K562 (cell line): ENCODE measurements around the gene LENEP. TPM values are rescaled to one million over a fixed set of nuclear protein-coding genes. Genes with fewer than 3 reads are reported as not detected.

ENCODE experiments used
- ARHGAP35 ChIP-seq: fragments of 450-650 bp; IDR thresholded peaks from 2 replicates; pipeline ENCODE4 v1.6.1; 2018; ENCODE audit not compliant: partially characterized antibody
- CHCHD3 ChIP-seq: fragments of 250-450 bp; sonication (Bioruptor Pico); IDR thresholded peaks from 2 replicates; pipeline ENCODE4 v2.1.2; 2022; ENCODE audit warnings: mild to moderate bottlenecking
- CREBBP ChIP-seq: IDR thresholded peaks from one replicate; pipeline ENCODE4 v1.6.1; 2012; ENCODE audit warnings: low read depth, mild to moderate bottlenecking, control low read depth, inconsistent platforms, low read length
- DNMT1 ChIP-seq: fragments of 450-650 bp; IDR thresholded peaks from 2 replicates; pipeline ENCODE4 v1.6.1; 2016; ENCODE audit warnings: antibody characterized with exemption, mild to moderate bottlenecking
- ELF4 ChIP-seq: fragments of 450-650 bp; formaldehyde crosslinking; IDR thresholded peaks from 2 replicates; pipeline ENCODE4 v1.4.0; 2022; ENCODE audit warnings: missing genetic modification characterization
- HMG20A ChIP-seq: fragments of 450-650 bp; formaldehyde crosslinking; conservative IDR thresholded peaks from 2 replicates; pipeline ENCODE4 v1.4.0; 2020; ENCODE audit warnings: mild to moderate bottlenecking, mixed read lengths
- HNRNPH1 ChIP-seq: fragments of 200-400 bp; formaldehyde crosslinking; optimal IDR thresholded peaks from 2 replicates; pipeline ENCODE3; 2017; ENCODE audit warnings: low read depth, mild to moderate bottlenecking, low read length, moderate library complexity
- ILK ChIP-seq: fragments of 450-650 bp; IDR thresholded peaks from 2 replicates; pipeline ENCODE4 v1.6.1; 2016; ENCODE audit warnings: missing genetic modification characterization, low read depth, mild to moderate bottlenecking, missing compliant biosample characterization, moderate library complexity, borderline replicate concordance
- MAFG ChIP-seq: fragments of 450-650 bp; conservative IDR thresholded peaks from 2 replicates; pipeline ENCODE4 v1.6.1; 2016; ENCODE audit warnings: missing genetic modification characterization, missing compliant biosample characterization
- MED1 ChIP-seq: sonication (generic); formaldehyde crosslinking; IDR thresholded peaks from 2 replicates; pipeline ENCODE4 v1.8.1; 2023; ENCODE audit warnings: missing genetic modification reagents, borderline replicate concordance
- MTA1 ChIP-seq: fragments of 450-650 bp; IDR thresholded peaks from 2 replicates; pipeline ENCODE4 v1.6.1; 2017; ENCODE audit warnings: borderline replicate concordance
- NCOA1 ChIP-seq: fragments of 450-650 bp; IDR thresholded peaks from 2 replicates; pipeline ENCODE4 v1.6.1; 2016; ENCODE audit warnings: low read depth
- NONO ChIP-seq, 2 experiments: fragments of 200-400 bp in 1 of 2; fragments of 450-650 bp in 1 of 2; formaldehyde crosslinking in 1 of 2; IDR thresholded peaks; 2 replicates each; pipeline ENCODE4 v1.6.1; 2017; ENCODE audit warnings: low read depth in 2 of 2, mild to moderate bottlenecking in 2 of 2, moderate library complexity in 2 of 2, low read length in 1 of 2
- NR3C1 ChIP-seq: sonication (generic); formaldehyde crosslinking; IDR thresholded peaks from 2 replicates; pipeline ENCODE4 v1.8.1; 2022; ENCODE audit warnings: missing genetic modification reagents
- PCBP2 ChIP-seq: fragments of 200-400 bp; formaldehyde crosslinking; IDR thresholded peaks from 2 replicates; pipeline ENCODE4 v1.6.1; 2018; ENCODE audit warnings: low read length, low read depth, mild to moderate bottlenecking, moderate library complexity; ENCODE audit not compliant: poor library complexity, severe bottlenecking
- RBBP5 ChIP-seq: fragments of 200-600 bp; sonication (generic); IDR thresholded peaks from 2 replicates; pipeline ENCODE4 v1.6.1; 2012; ENCODE audit warnings: borderline replicate concordance, mild to moderate bottlenecking, low read length, control low read depth, inconsistent platforms; ENCODE audit not compliant: insufficient read depth, poor library complexity, severe bottlenecking
- ZBTB1 ChIP-seq: sonication (generic); formaldehyde crosslinking; IDR thresholded peaks from 2 replicates; pipeline ENCODE4 v1.8.1; 2023; ENCODE audit warnings: missing genetic modification reagents, low read depth, mild to moderate bottlenecking, borderline replicate concordance
- ZNF316 ChIP-seq: fragments of 450-650 bp; IDR thresholded peaks from 2 replicates; pipeline ENCODE4 v1.6.1; 2016
- ZNF76 ChIP-seq: fragments of 250-450 bp; sonication (Bioruptor Pico); IDR thresholded peaks from 2 replicates; pipeline ENCODE4 v1.4.0; 2020; ENCODE audit warnings: mild to moderate bottlenecking, moderate library complexity, borderline replicate concordance
- polyA plus RNA-seq, 8 experiments: library from polyadenylated mRNA; depleted of rRNA in 4 of 8; stranded (reverse) in 5 of 8; unstranded in 3 of 8; fragments of >200 nt; fragmentation: Nextera tagmentation in 2 of 8; fragmentation: Illumina TruSeq in 1 of 8; extraction: Ambion mirVana in 2 of 8; extraction: Trizol in 1 of 8; gene quantifications; 2 replicates each; pipeline versions ENCODE4 v1.2.1 to v1.2.3, GENCODE V29; 2011 to 2014; ENCODE audit warnings: inconsistent platforms in 1 of 8, missing spikeins in 1 of 8
- total RNA-seq, 7 experiments: library from RNA; depleted of rRNA in 6 of 7; stranded (reverse); fragments of >200 nt in 6 of 7; fragmentation: Illumina TruSeq in 2 of 7; extraction: Trizol in 2 of 7; gene quantifications; 2 replicates each; pipeline versions ENCODE4 v1.2.1 to v1.2.3, GENCODE V29; 2011 to 2021; ENCODE audit warnings: low replicate concordance in 1 of 7
- TF ChIP-seq, protein P1 (sequence below): fragments of 250-450 bp; sonication (Bioruptor Pico); IDR thresholded peaks from 2 replicates; pipeline ENCODE4 v1.4.0; 2020; ENCODE audit warnings: mild to moderate bottlenecking, moderate library complexity, borderline replicate concordance
- TF ChIP-seq, protein P2 (sequence below): fragments of 450-650 bp; formaldehyde crosslinking; IDR thresholded peaks from 2 replicates; pipeline ENCODE4 v1.4.0; 2022; ENCODE audit warnings: missing genetic modification characterization
- TF ChIP-seq, protein P3 (sequence below): fragments of 250-450 bp; sonication (Bioruptor Pico); IDR thresholded peaks from 2 replicates; pipeline ENCODE4 v1.5.0; 2021

Gene LENEP
- total and polyA plus RNA-seq, 9 of the 15 experiments (the other 6 are each of a cell fraction or from before 2014, with no cell fraction given), result 0.23 to 0.87 (median 0.67) TPM; not detected in 5

DNA sequence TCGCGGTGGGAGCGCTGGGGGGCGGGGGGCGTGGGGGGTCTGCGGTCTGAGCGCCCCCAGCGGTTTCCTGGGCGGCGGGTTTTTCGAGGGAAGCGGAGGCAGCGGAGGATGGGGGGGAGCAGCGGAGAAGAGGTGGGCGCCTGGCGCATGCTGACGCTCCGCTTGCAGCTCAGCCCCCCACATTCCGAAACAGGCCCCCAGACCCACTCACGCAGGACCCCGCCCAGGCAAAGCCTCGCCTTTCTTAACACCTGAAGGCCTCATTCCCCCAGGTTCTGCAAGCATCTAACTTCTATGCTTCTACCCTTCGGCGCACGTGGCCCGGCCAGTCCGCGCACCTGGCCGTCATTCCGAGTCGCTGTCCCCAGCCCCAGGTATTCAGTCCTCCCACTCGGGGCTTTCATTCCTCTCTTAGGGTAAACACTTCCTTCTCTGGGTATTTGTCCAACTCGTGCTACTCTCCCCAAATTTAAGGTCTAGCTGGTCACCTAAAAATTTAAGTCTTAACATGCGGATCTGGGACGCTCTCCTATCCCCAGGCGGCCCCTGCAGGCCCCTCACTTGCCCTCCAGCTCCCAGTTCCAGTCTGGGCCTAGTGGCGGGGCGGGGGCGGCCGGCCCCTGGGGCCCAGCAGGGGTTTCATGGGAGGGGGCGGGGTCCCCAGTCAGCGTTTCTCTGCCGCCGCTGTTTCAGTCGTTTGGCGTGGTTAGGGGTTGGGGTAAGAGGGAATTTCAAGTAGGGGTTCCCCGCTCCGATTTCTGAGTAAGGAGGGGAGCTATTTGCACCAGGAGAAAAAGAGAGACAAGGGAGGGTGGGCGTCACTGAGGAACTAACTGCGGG, 6.4 kb downstream of the LENEP start (continued):
- TF ChIP-seq, protein P1, sequence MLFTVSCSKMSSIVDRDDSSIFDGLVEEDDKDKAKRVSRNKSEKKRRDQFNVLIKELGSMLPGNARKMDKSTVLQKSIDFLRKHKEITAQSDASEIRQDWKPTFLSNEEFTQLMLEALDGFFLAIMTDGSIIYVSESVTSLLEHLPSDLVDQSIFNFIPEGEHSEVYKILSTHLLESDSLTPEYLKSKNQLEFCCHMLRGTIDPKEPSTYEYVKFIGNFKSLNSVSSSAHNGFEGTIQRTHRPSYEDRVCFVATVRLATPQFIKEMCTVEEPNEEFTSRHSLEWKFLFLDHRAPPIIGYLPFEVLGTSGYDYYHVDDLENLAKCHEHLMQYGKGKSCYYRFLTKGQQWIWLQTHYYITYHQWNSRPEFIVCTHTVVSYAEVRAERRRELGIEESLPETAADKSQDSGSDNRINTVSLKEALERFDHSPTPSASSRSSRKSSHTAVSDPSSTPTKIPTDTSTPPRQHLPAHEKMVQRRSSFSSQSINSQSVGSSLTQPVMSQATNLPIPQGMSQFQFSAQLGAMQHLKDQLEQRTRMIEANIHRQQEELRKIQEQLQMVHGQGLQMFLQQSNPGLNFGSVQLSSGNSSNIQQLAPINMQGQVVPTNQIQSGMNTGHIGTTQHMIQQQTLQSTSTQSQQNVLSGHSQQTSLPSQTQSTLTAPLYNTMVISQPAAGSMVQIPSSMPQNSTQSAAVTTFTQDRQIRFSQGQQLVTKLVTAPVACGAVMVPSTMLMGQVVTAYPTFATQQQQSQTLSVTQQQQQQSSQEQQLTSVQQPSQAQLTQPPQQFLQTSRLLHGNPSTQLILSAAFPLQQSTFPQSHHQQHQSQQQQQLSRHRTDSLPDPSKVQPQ (CRISPR knock-in tag), result no peak
- TF ChIP-seq CHCHD3 (no peak), NONO (IDR thresholded peaks at IDR 0.05; ENCODE audit: low read depth in 2 of 2, low read length in 1 of 2) (no peak; a peak in 1 of 4 replicates), NR3C1 (CRISPR knock-in tag) (no peak), MAFG (tag) (no peak), HNRNPH1 (no peak), ZNF316 (peak; percentile 55), RBBP5 (no peak), CREBBP (no peak), ARHGAP35 (no peak), PCBP2 (no peak), HMG20A (CRISPR knock-in tag) (no peak), MED1 (CRISPR knock-in tag) (no peak), ILK (tag) (no peak), MTA1 (no peak; the same call in 1 of the 2 replicates), DNMT1 (no peak), ELF4 (CRISPR knock-in tag) (no peak), ZBTB1 (0 out of 2 replicates have a peak, but pooled peaks have one; percentile 36), ZNF76 (CRISPR knock-in tag) (no peak), NCOA1 (no peak)
- TF ChIP-seq, protein P2, sequence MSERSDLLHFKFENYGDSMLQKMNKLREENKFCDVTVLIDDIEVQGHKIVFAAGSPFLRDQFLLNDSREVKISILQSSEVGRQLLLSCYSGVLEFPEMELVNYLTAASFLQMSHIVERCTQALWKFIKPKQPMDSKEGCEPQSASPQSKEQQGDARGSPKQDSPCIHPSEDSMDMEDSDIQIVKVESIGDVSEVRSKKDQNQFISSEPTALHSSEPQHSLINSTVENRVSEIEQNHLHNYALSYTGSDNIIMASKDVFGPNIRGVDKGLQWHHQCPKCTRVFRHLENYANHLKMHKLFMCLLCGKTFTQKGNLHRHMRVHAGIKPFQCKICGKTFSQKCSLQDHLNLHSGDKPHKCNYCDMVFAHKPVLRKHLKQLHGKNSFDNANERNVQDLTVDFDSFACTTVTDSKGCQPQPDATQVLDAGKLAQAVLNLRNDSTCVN (CRISPR knock-in tag), result no peak
- TF ChIP-seq, protein P3, sequence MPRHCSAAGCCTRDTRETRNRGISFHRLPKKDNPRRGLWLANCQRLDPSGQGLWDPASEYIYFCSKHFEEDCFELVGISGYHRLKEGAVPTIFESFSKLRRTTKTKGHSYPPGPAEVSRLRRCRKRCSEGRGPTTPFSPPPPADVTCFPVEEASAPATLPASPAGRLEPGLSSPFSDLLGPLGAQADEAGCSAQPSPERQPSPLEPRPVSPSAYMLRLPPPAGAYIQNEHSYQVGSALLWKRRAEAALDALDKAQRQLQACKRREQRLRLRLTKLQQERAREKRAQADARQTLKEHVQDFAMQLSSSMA (CRISPR knock-in tag), result no peak
